Kidney tubule cell (primary cell): ENCODE data around the gene RBM24.
A peak's percentile ranks its signal among the peaks of the same experiment; 100 is the strongest.

ENCODE experiments used
- DNase-seq: peaks from one replicate; pipeline ENCODE4 v3.0.0-alpha.2; 2018; ENCODE audit warnings: low spot score

RBM24 gene

DNA sequence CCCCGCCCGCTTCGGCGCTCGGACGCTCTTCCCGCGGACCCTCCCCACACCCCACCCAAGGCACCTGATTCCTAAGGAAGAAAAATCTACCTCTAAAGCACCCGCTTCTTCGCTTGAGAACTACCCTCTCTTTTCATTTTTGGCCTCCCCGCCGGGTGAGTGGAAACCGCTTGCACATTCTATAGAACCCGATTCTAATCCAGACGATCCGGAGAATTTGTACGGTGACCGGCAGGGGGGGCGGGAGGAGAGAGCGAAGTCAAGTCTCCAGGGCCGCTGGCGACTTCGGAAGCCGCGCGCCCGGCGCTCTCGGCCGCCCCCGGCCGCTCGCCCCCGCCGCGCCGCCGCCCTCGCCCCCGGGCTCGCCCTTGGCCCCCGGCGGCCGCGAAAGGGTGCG lies at the start of gene RBM24:
Gene RBM24 (plus strand): TSS at position 262 of the 397 bp plus-strand sequence. CDS start 221 bp downstream, outside the sequence.
- peak; percentile 59 for DNase-seq

- peak; percentile 62 for DNase-seq
Measured at GRCh38 chr6:17233531-17233930, 47.6 kb upstream of the RBM24 start.

GRCh38 chr6:17237246-17237645 lies 43.9 kb upstream of the RBM24 start:
- no peak for DNase-seq

DNA sequence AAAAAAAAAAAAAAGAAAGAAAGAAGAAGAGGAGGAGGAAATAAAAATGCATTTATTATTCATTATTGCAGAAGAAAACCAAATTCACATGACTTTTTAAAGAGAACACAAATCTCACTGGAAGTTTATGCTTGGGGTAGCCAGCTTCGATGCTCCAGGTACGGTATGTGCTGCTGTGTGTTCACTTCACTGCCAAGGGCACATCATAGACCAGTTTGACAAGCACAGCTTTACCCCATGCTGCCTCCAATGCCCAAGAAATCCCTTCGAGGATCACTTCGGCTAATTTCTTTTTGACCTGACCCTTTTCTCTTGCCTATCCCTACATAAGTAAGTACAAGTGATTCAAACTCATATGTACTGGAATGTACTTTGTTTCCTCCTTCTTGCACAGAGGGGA lies 41.9 kb upstream of the RBM24 start:
- no peak for DNase-seq

GRCh38 chr6:17240803-17241500 lies 40.2 kb upstream of the RBM24 start:
- DNase-seq, result no peak

DNA sequence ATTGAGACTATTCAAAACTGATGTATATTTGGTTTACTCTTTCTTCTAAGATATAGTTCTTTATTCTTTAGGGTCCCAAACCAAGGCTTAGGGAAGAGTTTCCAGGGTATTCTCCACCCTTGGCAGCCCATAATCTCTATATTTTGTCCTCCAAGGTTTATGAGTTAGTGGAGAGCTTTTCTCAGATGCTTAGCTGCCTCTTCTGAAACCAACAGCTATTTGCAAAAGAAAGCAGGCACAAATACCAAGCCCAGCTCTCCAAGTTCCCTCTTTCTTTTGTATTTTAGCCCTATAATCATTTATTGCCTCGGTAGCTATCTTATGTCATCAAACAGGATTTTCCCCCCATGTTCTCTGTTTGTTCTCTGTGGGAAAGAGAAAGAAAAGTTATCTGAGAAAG lies 39.1 kb upstream of the RBM24 start:
- no peak for DNase-seq

DNA sequence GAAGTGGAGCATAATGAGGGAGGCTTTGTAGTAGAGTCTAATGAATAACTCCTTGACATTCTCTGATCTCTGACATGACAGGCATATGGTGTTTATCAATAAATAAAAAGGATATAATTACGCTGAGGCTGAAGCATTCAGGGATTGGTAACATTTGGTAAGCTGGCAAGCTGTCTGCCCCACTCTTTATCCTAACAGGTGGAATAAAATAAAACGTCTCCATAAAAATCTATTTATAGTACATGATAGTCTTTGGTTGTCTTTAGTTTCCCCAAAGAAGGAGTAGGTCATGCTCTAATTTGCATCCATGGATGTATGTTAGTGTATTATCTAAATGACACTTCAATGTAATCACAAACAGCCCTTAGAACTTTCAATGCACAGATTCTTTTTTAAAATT lies 30.9 kb upstream of the RBM24 start:
- DNase-seq, result no peak

- DNase-seq, result no peak
Measured at GRCh38 chr6:17251953-17252352, 29.2 kb upstream of the RBM24 start.

GRCh38 chr6:17258749-17259148 lies 22.4 kb upstream of the RBM24 start:
- no peak for DNase-seq

DNA sequence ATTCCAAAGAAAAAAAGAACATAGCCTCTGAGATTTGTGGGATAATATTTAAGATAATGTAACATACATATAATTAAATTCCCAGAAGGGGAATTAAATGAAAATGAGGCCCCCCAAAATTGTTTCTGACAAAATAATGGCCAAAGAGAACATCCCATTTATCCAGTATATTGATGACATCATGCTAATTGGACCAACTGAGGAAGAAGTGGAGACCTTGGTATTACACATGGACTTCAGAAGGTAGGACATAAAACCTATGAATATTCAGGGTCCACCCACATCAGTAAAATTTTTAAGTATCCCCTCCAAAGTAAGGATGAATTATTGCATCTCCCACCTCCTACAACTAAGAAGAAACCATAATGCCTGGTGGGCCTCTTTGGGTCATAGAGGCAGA lies 15.6 kb upstream of the RBM24 start:
- DNase-seq, result no peak

- no peak for DNase-seq
Measured at GRCh38 chr6:17267566-17267965, 13.6 kb upstream of the RBM24 start.

DNA sequence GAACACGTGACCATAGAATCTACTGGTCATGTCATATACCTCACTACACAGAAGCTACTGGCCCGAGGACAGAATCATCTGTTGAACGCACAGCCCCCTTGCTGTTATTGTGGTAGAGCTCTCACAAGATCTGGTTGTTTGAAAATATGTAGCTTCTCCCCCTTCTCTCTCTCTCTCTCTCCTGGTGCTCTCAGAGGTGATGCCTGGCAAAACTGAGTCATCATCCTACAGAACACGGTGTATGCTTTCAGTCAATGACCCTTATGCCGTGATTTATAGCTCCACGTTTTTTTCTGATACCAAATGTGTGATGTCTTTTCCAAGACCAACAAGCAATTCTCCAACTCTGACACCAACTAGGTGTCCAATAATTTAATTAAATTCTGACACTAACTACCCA lies 13.0 kb upstream of the RBM24 start:
- DNase-seq, result no peak

GRCh38 chr6:17269840-17270239 lies 11.3 kb upstream of the RBM24 start:
- peak; percentile 65 for DNase-seq

GRCh38 chr6:17271628-17272027 lies 9.5 kb upstream of the RBM24 start:
- DNase-seq, result no peak

DNA sequence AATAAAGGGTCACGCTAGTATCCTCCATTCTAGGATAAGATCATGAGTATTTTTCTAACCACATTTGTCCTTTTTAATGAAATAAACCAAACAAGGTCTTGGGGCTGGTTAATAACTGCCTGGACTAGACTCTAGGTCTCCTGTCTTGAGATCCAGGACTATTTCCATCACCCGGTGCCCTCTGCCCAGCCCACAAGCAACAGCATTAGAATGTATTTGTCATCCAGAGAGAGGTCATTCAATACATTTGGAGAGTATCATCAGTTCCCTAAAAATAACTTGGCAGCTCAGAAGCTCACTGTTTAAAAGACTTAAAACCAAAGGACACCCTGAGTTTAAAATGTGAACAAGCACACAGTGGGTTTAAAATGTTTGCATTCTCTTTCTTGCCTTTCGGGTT lies 4.4 kb upstream of the RBM24 start:
- peak; percentile 12 for DNase-seq

DNA sequence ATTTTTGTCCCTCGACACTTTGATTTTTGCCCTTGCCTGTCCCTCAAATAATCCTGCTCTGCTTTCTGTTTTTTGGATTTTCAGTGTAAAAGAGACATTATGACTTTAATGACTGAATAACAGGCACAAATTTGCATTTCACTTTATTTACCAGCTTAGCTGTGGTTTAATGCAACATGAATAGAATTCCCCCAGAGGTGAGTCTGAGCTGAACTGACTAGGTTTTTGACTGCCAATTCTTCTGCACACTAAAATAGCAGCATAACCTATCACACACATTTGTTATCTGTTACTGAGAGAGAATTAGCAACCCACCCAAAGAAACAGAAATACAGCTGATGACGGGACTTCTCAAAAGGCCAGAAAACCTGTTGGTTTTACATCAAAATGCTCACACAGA lies 3.9 kb upstream of the RBM24 start:
- no peak for DNase-seq

DNA sequence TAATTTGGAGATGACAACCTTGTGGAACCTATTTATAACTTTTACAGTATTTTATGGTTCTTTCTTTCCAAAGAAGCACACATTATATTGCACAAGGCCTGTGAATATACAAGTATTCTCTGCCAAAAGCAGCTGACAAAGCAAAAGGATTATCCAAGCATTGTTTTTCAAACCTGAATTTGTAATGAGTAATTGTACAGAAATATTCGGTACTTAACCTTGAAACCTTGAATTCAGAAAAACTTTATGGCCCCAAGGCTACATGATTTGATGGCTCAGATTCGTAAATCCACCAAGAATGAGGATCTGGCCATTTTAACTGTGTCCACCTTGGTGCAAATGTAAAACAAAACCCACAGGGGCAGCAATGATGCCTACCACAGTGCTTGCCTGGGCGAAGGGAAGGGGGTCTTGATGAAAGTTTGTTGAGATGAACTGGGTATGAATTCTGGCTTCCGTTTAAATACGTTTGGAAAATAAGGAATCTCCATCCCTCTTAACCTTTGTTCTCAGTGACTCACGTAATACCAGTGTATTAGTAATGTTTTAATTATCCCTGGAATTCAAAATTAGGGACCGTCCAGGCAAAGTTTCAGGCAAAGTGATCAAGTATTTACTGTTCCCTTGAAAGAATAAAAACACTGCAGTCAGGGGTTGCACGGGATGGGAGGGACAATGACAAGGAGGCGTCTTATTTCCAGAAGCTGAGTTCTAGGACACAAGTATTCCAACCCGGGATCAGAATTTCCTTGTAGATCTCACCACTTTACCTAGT lies 2.7 kb upstream of the RBM24 start:
- DNase-seq, result peak; percentile 86

DNA sequence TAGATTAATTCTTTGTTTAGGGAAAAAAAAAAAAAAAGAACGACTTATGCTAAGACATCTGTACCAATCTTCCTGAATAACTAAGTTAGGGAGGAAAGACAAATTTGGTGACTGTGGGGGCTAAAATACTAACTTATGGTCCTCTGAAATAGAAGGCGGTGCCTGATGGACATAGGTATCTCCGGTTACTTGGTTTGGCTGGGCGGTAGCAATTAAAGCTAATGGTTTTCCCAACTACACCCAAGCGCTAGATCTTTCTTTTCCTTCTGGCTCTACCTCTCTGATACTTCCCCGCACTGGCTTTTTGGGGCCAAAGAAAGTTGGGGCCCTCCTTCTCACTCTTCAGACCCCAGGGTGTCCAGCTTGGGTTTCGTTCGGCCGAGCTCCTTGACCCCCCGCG lies 1.0 kb upstream of the RBM24 start:
- no peak for DNase-seq

- peak; percentile 17 for DNase-seq
Measured at GRCh38 chr6:17280552-17281090, 540 bp upstream of the RBM24 start.

GRCh38 chr6:17281497-17282481 lies 628 bp downstream of the RBM24 start:
- peak; percentile 16 for DNase-seq

GRCh38 chr6:17283074-17283473 lies 1.9 kb downstream of the RBM24 start:
- no peak for DNase-seq

- DNase-seq, result peak; percentile 35
Measured at GRCh38 chr6:17289630-17290061, 8.5 kb downstream of the RBM24 start.
